Kidney (tissue), 14 donors: Measurements from ENCODE around the gene HOMER2. TPM values are rescaled to one million over a fixed set of nuclear protein-coding genes. Genes with fewer than 3 reads are reported as not detected.

Experiments
- DNase-seq, 5 donors: peaks; one replicate each; pipeline ENCODE4 v3.0.0-alpha.2; 2013 to 2020
- FAIRE-seq: peaks from 2 replicates; lab custom pipeline; 2012; peaks lifted over from hg19 to GRCh38; lab: Jason Lieb, UNC
- H3K27ac ChIP-seq, 2 donors: one replicate each; pipeline ENCODE4 v1.7.0; 2013; ENCODE audit warnings: low read depth in 2 of 2, low read length in 2 of 2, inconsistent platforms in 1 of 2
- H3K27me3 ChIP-seq: one replicate; pipeline ENCODE4 v1.7.1; 2013; ENCODE audit warnings: low read length, inconsistent platforms; ENCODE audit not compliant: control insufficient read depth, insufficient read depth
- H3K36me3 ChIP-seq, 3 donors: one replicate each; pipeline versions ENCODE4 v1.7.0 to v1.7.1; 2013; ENCODE audit warnings: low read length in 3 of 3, control low read depth in 1 of 3, inconsistent platforms in 1 of 3; ENCODE audit not compliant: insufficient read depth in 3 of 3, control insufficient read depth in 2 of 3
- H3K4me1 ChIP-seq, 3 donors: one replicate each; pipeline versions ENCODE4 v1.7.0 to v1.7.1; 2013; ENCODE audit warnings: low read length in 3 of 3, inconsistent platforms in 1 of 3, low read depth in 1 of 3; ENCODE audit not compliant: control insufficient read depth in 2 of 3, insufficient read depth in 2 of 3
- H3K4me3 ChIP-seq, 3 donors: one replicate each; pipeline versions ENCODE4 v1.7.0 to v1.8.1; 2013; ENCODE audit warnings: low read length in 3 of 3, control low read depth in 1 of 3, inconsistent platforms in 1 of 3
- H3K9ac ChIP-seq, 3 donors: one replicate each; pipeline versions ENCODE4 v1.7.0 to v1.7.1; 2013; ENCODE audit warnings: low read length in 3 of 3, control low read depth in 1 of 3, inconsistent platforms in 1 of 3
- H3K9me3 ChIP-seq, 3 donors: one replicate each; pipeline versions ENCODE4 v1.7.0 to v1.7.1; 2013; ENCODE audit warnings: low read length in 3 of 3, control low read depth in 1 of 3, inconsistent platforms in 1 of 3; ENCODE audit not compliant: control insufficient read depth in 2 of 3, insufficient read depth in 1 of 3
- intact Hi-C: fragments of 100-400 bp; cut with DNase I; formaldehyde crosslinking; loops from one replicate; pipeline ENCODE4 v1.11.1; 2022
- polyA plus RNA-seq: library from polyadenylated mRNA; stranded (reverse); fragments of 350-450 nt; fragmentation: Illumina TruSeq; extraction: RNeasy Lipid Tissue Mini Kit (QIAGEN cat#74804); gene quantifications from one replicate; pipeline ENCODE4 v1.2.3, GENCODE V29; 2014; ENCODE audit warnings: low read depth, low replicate concordance; ENCODE audit not compliant: insufficient read depth
- total RNA-seq: library from RNA; stranded (reverse); fragmentation: NEBNext Ultra II Directional; extraction: Animal tissue kit (Norgen Biotek cat#: 25700); gene quantifications from one replicate; pipeline ENCODE4 v1.2.1, GENCODE V29; 2021
- TF ChIP-seq, protein P1 (sequence below): IDR thresholded peaks from 3 replicates; pipeline ENCODE4 v1.5.1; 2012; ENCODE audit warnings: mild to moderate bottlenecking, moderate library complexity, borderline replicate concordance; ENCODE audit not compliant: insufficient read depth; ENCODE audit errors: extremely low read depth
- donor health status: control.
- donor health status: control.
- donor health status: control.
- donor health status: control.
- donor health status: control.
- donor health status: DM: yes; HTN: yes; CAD: no.
- donor health status: Normal renal cell carcinoma (clear cell type).

The HOMER2 gene
- total and polyA plus RNA-seq, 2 donors from 2014 or later: 4.6 to 35.8 TPM

DNA sequence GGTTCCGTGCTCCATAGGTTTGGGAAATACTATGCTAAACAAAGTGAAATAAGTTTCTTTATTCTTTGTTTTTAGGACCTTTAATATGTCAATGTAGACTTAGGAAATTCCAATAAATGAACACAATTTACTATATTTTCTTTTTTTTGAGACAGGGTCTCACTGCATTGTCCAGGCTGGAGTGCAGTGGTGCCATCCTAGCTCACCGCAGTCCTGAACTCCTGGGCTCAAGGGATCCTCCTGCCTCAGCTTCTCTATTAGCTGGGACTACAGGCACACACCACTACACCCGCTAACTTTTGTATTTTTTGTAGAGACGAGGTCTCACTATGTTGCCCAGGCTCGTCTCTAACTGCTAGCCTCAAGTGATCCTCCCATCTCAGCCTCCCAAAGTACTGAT is 12.4 kb upstream of the HOMER2 start:
- FAIRE-seq (no peak), DNase-seq (no peak)
- Histone ChIP-seq H3K4me1 (no peaks in the 10 kb centered on the region), H3K9ac (no peak overlapping the region), H3K9me3 (no peaks in the 10 kb centered on the region), H3K4me3 (no peak overlapping the region), H3K27ac (no peak overlapping the region), H3K27me3 (no peaks in the 10 kb centered on the region), H3K36me3 (no peaks in the 10 kb centered on the region)
- intact Hi-C loops: no loop called here
- TF ChIP-seq, protein P1, sequence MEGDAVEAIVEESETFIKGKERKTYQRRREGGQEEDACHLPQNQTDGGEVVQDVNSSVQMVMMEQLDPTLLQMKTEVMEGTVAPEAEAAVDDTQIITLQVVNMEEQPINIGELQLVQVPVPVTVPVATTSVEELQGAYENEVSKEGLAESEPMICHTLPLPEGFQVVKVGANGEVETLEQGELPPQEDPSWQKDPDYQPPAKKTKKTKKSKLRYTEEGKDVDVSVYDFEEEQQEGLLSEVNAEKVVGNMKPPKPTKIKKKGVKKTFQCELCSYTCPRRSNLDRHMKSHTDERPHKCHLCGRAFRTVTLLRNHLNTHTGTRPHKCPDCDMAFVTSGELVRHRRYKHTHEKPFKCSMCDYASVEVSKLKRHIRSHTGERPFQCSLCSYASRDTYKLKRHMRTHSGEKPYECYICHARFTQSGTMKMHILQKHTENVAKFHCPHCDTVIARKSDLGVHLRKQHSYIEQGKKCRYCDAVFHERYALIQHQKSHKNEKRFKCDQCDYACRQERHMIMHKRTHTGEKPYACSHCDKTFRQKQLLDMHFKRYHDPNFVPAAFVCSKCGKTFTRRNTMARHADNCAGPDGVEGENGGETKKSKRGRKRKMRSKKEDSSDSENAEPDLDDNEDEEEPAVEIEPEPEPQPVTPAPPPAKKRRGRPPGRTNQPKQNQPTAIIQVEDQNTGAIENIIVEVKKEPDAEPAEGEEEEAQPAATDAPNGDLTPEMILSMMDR: no peak

DNA sequence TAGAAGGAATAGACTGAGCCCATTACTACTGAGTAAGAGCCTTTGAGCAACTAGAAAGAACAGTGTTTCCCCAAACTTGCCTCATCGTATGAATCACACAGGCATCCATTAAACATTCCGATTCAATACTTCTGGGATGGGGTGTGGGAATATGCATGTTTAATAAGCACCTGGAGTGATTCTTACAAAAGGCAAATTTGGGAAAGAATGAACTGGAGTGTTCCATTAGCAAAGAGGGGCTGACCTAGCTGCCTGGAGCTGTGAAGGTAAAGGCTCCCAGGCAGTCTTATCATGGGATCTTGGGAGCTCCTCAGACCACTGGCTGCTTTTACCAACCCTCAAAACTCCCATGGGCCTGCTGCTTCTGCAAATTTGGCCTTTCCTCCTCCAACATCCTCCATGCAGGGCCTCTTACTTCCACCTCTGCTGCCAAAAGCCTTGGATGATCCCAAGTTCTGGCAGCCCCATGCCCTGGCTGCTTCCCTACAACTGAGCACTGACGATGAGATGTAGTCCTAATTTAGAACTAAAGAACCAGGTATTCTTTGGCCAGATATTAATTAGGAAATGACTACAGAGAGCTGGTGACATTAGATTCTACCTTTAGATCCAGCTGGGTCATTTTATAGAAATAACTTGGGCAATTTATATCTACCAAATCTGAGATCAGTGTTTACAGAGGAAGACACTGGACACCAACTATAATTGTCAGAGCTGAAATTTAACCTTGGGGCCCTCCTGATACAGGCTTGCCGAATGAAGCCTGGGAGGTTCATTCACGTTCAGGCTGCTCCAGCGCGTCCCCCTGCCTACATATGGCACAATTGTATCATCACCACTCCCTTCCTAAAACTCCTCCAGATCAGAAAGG is 11.2 kb upstream of the HOMER2 start:
- H3K9me3 ChIP-seq: no peaks in the 10 kb centered on the region
- no peak overlapping the region for H3K27ac ChIP-seq
- intact Hi-C loops: no loop called here
- H3K36me3 ChIP-seq: no peaks in the 10 kb centered on the region
- DNase-seq (no peak), FAIRE-seq (no peak)
- H3K9ac ChIP-seq: no peak overlapping the region
- H3K27me3 ChIP-seq: no peaks in the 10 kb centered on the region
- TF ChIP-seq, protein P1: no peak
- H3K4me1 ChIP-seq: no peaks in the 10 kb centered on the region
- H3K4me3 ChIP-seq: no peak overlapping the region

DNA sequence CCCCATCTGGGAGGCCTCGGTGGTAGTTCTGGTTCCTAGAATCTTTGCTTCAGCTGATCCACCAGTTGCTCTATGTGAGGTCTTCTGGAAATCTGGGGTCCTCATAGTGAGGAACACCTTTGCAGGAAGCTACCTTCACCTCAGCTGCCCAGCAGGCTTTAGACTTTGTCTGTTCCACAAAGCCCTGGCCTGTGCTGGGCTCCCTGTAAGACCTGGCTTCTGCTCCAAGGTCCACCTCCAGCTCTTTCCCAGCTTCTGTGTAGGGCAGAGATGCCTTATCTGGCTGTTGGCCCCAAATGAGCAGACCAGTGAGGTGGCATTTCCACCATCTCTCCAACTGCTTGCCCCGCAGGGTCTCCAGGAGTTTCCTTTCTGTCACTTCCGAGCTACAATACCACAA is 8.2 kb upstream of the HOMER2 start:
- H3K27me3 ChIP-seq: no peaks in the 10 kb centered on the region
- H3K27ac ChIP-seq: no peak overlapping the region
- H3K4me3 ChIP-seq: no peak overlapping the region
- H3K9ac ChIP-seq: no peak overlapping the region
- FAIRE-seq (no peak), DNase-seq (no peak)
- H3K36me3 ChIP-seq: no peaks in the 10 kb centered on the region
- intact Hi-C loops: no loop called here
- H3K9me3 ChIP-seq: no peaks in the 10 kb centered on the region
- TF ChIP-seq, protein P1: no peak
- H3K4me1 ChIP-seq: no peaks in the 10 kb centered on the region
